Endodermal cell (in vitro differentiated cells): Measurements from ENCODE around the gene CFAP74. TPM values are rescaled to one million over a fixed set of nuclear protein-coding genes. Genes with fewer than 3 reads are reported as not detected.

Experiments used
- DNase-seq: peaks from one replicate; pipeline ENCODE4 v3.0.0-alpha.2; 2017
- H3K27ac ChIP-seq: 2 replicates; pipeline ENCODE4 v1.5.1; 2013; ENCODE audit warnings: mild to moderate bottlenecking, low read depth, low read length, moderate library complexity
- H3K27me3 ChIP-seq: 2 replicates; pipeline ENCODE4 v1.6.1; 2013; ENCODE audit warnings: mild to moderate bottlenecking, low read length, moderate library complexity; ENCODE audit not compliant: insufficient read depth, control insufficient read depth, poor library complexity, severe bottlenecking
- H3K36me3 ChIP-seq: 2 replicates; pipeline ENCODE4 v1.7.0; 2013; ENCODE audit warnings: mild to moderate bottlenecking, low read length, moderate library complexity; ENCODE audit not compliant: control insufficient read depth, insufficient read depth
- H3K4me1 ChIP-seq: one replicate; pipeline ENCODE4 v1.7.0; 2013; ENCODE audit warnings: low read length; ENCODE audit not compliant: control insufficient read depth, insufficient read depth
- H3K4me3 ChIP-seq: 2 replicates; pipeline ENCODE4 v1.5.1; 2013; ENCODE audit warnings: mild to moderate bottlenecking, low read length, moderate library complexity
- H3K9ac ChIP-seq: 2 replicates; pipeline ENCODE4 v1.6.1; 2013; ENCODE audit warnings: mild to moderate bottlenecking, low read length, moderate library complexity; ENCODE audit not compliant: poor library complexity, severe bottlenecking; ENCODE audit errors: extremely low read depth
- H3K9me3 ChIP-seq: 2 replicates; pipeline ENCODE4 v1.6.1; 2013; ENCODE audit warnings: mild to moderate bottlenecking, low read length, moderate library complexity; ENCODE audit not compliant: control insufficient read depth
- H3K27ac Mint-ChIP-seq: 2 replicates; pipeline ENCODE4 v1.8.0; 2020; ENCODE audit warnings: mixed read lengths
- H3K27me3 Mint-ChIP-seq: 2 replicates; pipeline ENCODE4 v1.8.0; 2021; ENCODE audit warnings: mild to moderate bottlenecking, mixed read lengths; ENCODE audit not compliant: insufficient read depth
- H3K36me3 Mint-ChIP-seq: 2 replicates; pipeline ENCODE4 v1.8.0; 2020; ENCODE audit warnings: low read depth, mixed read lengths
- H3K4me1 Mint-ChIP-seq: 2 replicates; pipeline ENCODE4 v1.8.0; 2020; ENCODE audit warnings: mixed read lengths
- H3K4me3 Mint-ChIP-seq: 2 replicates; pipeline ENCODE4 v1.8.0; 2020; ENCODE audit warnings: mild to moderate bottlenecking, moderate library complexity, mixed read lengths
- H3K9me3 Mint-ChIP-seq: 2 replicates; pipeline ENCODE4 v1.8.0; 2020; ENCODE audit warnings: mild to moderate bottlenecking, mixed read lengths
- WGBS, 2 experiments: methylation state at CpG; one replicate each; pipeline versions ENCODE4 v1.1.5 to v1.1.7; 2013; ENCODE audit warnings: missing lambda C conversion rate in 2 of 2, mixed read lengths in 1 of 2; ENCODE audit not compliant: insufficient coverage in 1 of 2, insufficient read length in 1 of 2; 5-methylcytosine and 5-hydroxymethylcytosine counted together
- total RNA-seq, 2 donors: library from RNA; stranded (reverse); fragmentation: NEBNext Ultra II Directional in 1 of 2; extraction: Animal tissue kit (Norgen Biotek cat#: 25700) in 1 of 2; gene quantifications; 2 replicates in 1 of 2; 3 replicates in 1 of 2; pipeline ENCODE4 v1.2.1, GENCODE V29; 2021
- TF ChIP-seq, protein P1 (sequence below): fragments of 200-600 bp; sonication (generic); conservative IDR thresholded peaks from 2 replicates; pipeline ENCODE4 v1.5.0; 2021; ENCODE audit warnings: antibody characterized with exemption, mild to moderate bottlenecking

CFAP74 gene
- total RNA-seq, 2 donors from 2014 or later, result 0.58 to 0.75 TPM

DNA sequence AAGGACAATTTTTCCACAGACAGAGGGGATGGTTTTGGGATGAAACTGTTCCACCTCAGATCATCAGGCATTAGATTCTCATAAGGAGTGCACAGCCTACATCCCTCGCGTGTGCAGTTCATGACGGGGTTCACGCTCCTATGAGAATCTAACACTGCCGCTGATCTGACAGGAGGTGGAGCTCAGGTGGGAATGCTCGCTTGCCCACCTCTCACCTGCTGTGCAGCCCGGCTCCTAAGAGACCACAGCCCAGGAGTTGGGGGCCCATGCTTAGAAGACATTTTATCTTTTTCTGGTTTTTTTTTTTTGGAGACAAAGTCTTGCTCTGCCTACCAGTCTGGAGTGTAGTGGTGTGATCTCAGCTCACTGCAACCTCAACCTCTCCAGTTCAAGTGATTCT, 128.7 kb downstream of the CFAP74 start:
- no peaks in the 10 kb centered on the region for H3K4me1 ChIP-seq
- peaks cover 17% of the 10 kb centered on the region for H3K9me3 ChIP-seq
- Mint-ChIP-seq H3K27me3 (no peaks in the 10 kb centered on the region), H3K27ac (no peak overlapping the region), H3K4me3 (no peak overlapping the region), H3K9me3 (peaks cover 18% of the 10 kb centered on the region), H3K4me1 (peaks cover 14% of the 10 kb centered on the region), H3K36me3 (peaks cover 75% of the 10 kb centered on the region)
- peaks cover 91% of the 10 kb centered on the region for H3K36me3 ChIP-seq
- TF ChIP-seq, protein P1, sequence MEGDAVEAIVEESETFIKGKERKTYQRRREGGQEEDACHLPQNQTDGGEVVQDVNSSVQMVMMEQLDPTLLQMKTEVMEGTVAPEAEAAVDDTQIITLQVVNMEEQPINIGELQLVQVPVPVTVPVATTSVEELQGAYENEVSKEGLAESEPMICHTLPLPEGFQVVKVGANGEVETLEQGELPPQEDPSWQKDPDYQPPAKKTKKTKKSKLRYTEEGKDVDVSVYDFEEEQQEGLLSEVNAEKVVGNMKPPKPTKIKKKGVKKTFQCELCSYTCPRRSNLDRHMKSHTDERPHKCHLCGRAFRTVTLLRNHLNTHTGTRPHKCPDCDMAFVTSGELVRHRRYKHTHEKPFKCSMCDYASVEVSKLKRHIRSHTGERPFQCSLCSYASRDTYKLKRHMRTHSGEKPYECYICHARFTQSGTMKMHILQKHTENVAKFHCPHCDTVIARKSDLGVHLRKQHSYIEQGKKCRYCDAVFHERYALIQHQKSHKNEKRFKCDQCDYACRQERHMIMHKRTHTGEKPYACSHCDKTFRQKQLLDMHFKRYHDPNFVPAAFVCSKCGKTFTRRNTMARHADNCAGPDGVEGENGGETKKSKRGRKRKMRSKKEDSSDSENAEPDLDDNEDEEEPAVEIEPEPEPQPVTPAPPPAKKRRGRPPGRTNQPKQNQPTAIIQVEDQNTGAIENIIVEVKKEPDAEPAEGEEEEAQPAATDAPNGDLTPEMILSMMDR, result no peak
- 95 to 98% methylated on average over 6 to 7 of the region's 7 CpGs for WGBS, 2 experiments
- DNase-seq, result no peak
- H3K4me3 ChIP-seq, result no peak overlapping the region
- no peak overlapping the region for H3K27ac ChIP-seq
- no peak overlapping the region for H3K9ac ChIP-seq
- no peaks in the 10 kb centered on the region for H3K27me3 ChIP-seq

DNA sequence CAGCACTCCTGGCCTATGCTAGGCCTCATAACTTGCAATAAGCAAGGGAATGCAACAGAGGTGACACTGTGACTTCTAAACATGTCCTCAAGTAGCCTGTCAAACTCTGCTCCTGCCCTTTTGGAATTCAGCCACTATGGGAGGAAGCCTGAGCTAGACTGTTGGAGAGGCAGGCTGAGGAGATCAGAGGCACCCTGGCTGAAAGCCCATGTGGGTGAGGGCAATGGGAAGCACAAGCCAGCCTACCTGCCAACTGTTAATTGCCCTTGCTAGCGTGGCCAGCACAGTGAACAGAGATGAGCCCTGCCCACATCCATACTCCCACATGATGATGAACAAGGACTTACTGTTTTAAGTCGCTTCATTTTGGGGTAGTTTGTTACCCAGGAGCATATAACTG, 130.4 kb downstream of the CFAP74 start:
- Histone ChIP-seq H3K4me1 (no peaks in the 10 kb centered on the region), H3K36me3 (peaks cover 82% of the 10 kb centered on the region), H3K27ac (no peak overlapping the region), H3K9ac (no peak overlapping the region), H3K4me3 (no peak overlapping the region), H3K27me3 (no peaks in the 10 kb centered on the region), H3K9me3 (peaks cover 17% of the 10 kb centered on the region)
- Mint-ChIP-seq H3K4me3 (no peak overlapping the region), H3K27me3 (no peaks in the 10 kb centered on the region), H3K4me1 (peaks cover 7% of the 10 kb centered on the region), H3K27ac (no peak overlapping the region), H3K36me3 (peaks cover 72% of the 10 kb centered on the region), H3K9me3 (peaks cover 21% of the 10 kb centered on the region)
- no peak for DNase-seq
- TF ChIP-seq, protein P1, result no peak
- 96 to 100% methylated on average over 2 of the region's 2 CpGs for WGBS, 2 experiments

DNA sequence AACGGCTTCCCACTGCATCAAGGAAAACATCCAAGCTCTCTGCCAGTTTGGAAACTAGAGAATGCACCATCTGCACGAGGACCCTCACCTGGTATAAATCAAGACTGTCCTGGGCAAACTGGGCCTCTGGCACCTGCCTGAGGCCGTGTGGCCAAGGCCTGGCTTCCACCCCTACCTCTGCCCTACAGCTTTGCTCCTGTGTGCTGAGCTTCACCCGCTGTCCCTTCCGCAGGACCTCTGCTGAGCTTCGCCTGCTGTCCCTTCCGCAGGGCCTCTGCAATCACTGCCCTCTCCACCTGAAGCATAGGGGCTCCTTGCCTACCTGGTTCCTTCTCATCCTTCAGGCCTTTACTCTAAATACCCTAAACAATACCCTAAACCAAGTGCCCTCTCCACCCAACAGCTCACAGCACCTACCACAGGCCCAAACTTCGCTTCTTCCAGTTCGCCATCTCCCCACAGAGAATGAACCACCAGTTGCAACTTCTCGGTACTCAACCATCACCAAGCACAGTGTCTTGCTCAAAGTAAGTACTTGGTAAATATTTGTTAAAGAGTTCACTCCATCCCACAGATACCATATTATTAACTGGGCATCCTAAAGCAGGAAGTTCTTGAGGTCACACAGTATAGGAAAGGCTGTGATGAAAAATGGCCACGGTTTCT, 131.1 kb downstream of the CFAP74 start:
- Histone ChIP-seq H3K4me3 (no peak overlapping the region), H3K36me3 (peaks cover 76% of the 10 kb centered on the region), H3K27ac (no peak overlapping the region), H3K27me3 (no peaks in the 10 kb centered on the region), H3K9ac (no peak overlapping the region), H3K9me3 (peaks cover 17% of the 10 kb centered on the region), H3K4me1 (no peaks in the 10 kb centered on the region)
- H3K9me3 Mint-ChIP-seq, result peaks cover 21% of the 10 kb centered on the region
- H3K4me3 Mint-ChIP-seq, result no peak overlapping the region
- DNase-seq, result no peak
- H3K27me3 Mint-ChIP-seq, result no peaks in the 10 kb centered on the region
- 94 to 95% methylated on average over 8 to 10 of the region's 11 CpGs for WGBS, 2 experiments
- TF ChIP-seq, protein P1, result no peak
- H3K36me3 Mint-ChIP-seq, result peaks cover 66% of the 10 kb centered on the region
- peaks cover 7% of the 10 kb centered on the region for H3K4me1 Mint-ChIP-seq
- peak overlapping the region; percentile 36 for H3K27ac Mint-ChIP-seq

Other genes with a start within 250 kb of the CFAP74 start
- gene NADK, start 225.3 kb downstream of the CFAP74 start, total RNA-seq, result 10 to 100 TPM; 75.2 to 81.6 TPM
- 100 to 1,000 TPM; 369 to 371 TPM for gene GNB1, start 112.7 kb downstream of the CFAP74 start, total RNA-seq
- 1 to 10 TPM in 1 of 2 donors, under 1 TPM in 1; 0.89 to 1.4 TPM for gene CALML6, start 88.5 kb downstream of the CFAP74 start, total RNA-seq
- gene TMEM52, start 84.5 kb downstream of the CFAP74 start, total RNA-seq, result 1 to 10 TPM; 6.0 to 6.3 TPM
- not detected for gene GABRD, start 15.6 kb upstream of the CFAP74 start, total RNA-seq
- gene PRKCZ, start 46.6 kb upstream of the CFAP74 start, total RNA-seq, result 10 to 100 TPM; 49.9 to 68.5 TPM
- 100 to 1,000 TPM; 126 to 154 TPM for gene FAAP20, start 191.0 kb upstream of the CFAP74 start, total RNA-seq
- 10 to 100 TPM; 65.4 to 79.2 TPM for gene SKI, start 224.5 kb upstream of the CFAP74 start, total RNA-seq